BE2C (cell line): ENCODE results near the gene UBALD2.
"Not testable (repeated sequence)": the region's sequence is repeated elsewhere in the genome, so short reads cannot be mapped to it uniquely, and the experiment has no call there.

ENCODE experiments used
- DNase-seq: peaks from one replicate; pipeline ENCODE4 v3.0.0-alpha.2; 2020
- H3K27me3 ChIP-seq: fragments of 250-450 bp; sonication (Bioruptor Pico); 2 replicates; pipeline ENCODE4 v1.5.1; 2020; ENCODE audit warnings: mild to moderate bottlenecking
- H3K36me3 ChIP-seq: fragments of 250-450 bp; sonication (Bioruptor Pico); 2 replicates; pipeline ENCODE4 v1.5.1; 2020; ENCODE audit warnings: mild to moderate bottlenecking
- H3K4me1 ChIP-seq: fragments of 250-450 bp; sonication (Bioruptor Pico); 2 replicates; pipeline ENCODE4 v1.5.1; 2020
- H3K4me3 ChIP-seq: 2 replicates; pipeline ENCODE4 v1.5.1; 2011; ENCODE audit warnings: low read depth, low read length
- H3K9me3 ChIP-seq: fragments of 250-450 bp; sonication (Bioruptor Pico); 2 replicates; pipeline ENCODE4 v1.5.1; 2020
- CTCF ChIP-seq: IDR thresholded peaks from 2 replicates; pipeline ENCODE4 v1.5.1; 2012; ENCODE audit warnings: mild to moderate bottlenecking, low read depth, low read length

The UBALD2 gene

GRCh38 chr17:76243826-76244679, 21.1 kb upstream of the UBALD2 start:
- H3K9me3 ChIP-seq, result peaks cover 2% of the 10 kb centered on the region; the same call in 1 of the 2 replicates
- no peak overlapping the region for H3K4me3 ChIP-seq
- peaks cover 4% of the 10 kb centered on the region for H3K4me1 ChIP-seq
- no peak for TF ChIP-seq CTCF
- no peak for DNase-seq
- H3K36me3 ChIP-seq, result no peaks in the 10 kb centered on the region
- peaks cover 24% of the 10 kb centered on the region for H3K27me3 ChIP-seq

DNA sequence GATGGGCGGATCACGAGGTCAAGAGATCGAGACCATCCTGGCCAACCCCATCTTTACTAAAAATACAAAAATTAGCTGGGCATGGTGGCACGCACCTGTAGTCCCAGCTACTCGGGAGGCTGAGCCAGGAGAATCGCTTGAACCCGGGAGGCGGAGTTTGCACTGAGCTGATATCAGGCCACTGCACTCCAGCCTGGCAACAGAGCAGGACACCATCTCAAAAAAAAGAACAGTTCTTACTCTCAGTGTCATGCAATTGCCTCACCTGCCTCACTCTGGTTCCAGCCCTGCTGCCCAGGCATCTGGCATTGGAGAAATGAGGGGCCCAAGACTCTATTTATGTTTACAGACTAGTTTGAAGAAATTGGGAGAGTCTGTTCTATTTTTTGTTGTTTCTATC, 20.4 kb upstream of the UBALD2 start:
- not testable (repeated sequence) for H3K4me3 ChIP-seq, H3K4me1 ChIP-seq, H3K9me3 ChIP-seq, H3K36me3 ChIP-seq, DNase-seq
- peaks cover 22% of the 10 kb centered on the region for H3K27me3 ChIP-seq

GRCh38 chr17:76246080-76247066, 18.8 kb upstream of the UBALD2 start:
- H3K4me1 ChIP-seq, result no peaks in the 10 kb centered on the region
- no peaks in the 10 kb centered on the region for H3K9me3 ChIP-seq
- no peak for TF ChIP-seq CTCF
- no peak overlapping the region for H3K4me3 ChIP-seq
- no peaks in the 10 kb centered on the region for H3K36me3 ChIP-seq
- DNase-seq, result no peak
- peaks cover 10% of the 10 kb centered on the region for H3K27me3 ChIP-seq

DNA sequence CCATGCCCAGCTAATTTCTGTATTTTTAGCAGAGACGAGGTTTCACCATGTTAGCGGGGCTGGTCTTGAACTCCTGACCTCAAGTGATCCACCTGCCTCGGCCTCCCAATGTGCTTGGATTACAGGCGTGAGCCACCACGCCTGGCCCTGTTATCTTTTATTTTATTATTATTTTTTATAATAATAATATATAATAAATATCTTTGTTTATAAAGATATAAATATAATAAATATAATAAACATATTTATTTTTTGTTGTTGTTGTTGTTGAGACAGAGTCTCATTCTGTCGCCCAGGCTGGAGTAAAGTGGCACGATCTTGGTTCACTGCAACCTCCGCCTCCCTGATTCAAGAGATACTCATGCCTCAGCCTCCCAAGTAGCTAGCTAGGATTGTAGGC, 17.8 kb upstream of the UBALD2 start:
- DNase-seq, result no peak
- no peaks in the 10 kb centered on the region for H3K9me3 ChIP-seq
- no peak overlapping the region for H3K4me3 ChIP-seq
- H3K36me3 ChIP-seq, result no peaks in the 10 kb centered on the region
- no peaks in the 10 kb centered on the region for H3K4me1 ChIP-seq
- 0 out of 2 replicates have a peak, but pooled peaks cover under 1% of the 10 kb centered on the region for H3K27me3 ChIP-seq
- TF ChIP-seq CTCF, result no peak

DNA sequence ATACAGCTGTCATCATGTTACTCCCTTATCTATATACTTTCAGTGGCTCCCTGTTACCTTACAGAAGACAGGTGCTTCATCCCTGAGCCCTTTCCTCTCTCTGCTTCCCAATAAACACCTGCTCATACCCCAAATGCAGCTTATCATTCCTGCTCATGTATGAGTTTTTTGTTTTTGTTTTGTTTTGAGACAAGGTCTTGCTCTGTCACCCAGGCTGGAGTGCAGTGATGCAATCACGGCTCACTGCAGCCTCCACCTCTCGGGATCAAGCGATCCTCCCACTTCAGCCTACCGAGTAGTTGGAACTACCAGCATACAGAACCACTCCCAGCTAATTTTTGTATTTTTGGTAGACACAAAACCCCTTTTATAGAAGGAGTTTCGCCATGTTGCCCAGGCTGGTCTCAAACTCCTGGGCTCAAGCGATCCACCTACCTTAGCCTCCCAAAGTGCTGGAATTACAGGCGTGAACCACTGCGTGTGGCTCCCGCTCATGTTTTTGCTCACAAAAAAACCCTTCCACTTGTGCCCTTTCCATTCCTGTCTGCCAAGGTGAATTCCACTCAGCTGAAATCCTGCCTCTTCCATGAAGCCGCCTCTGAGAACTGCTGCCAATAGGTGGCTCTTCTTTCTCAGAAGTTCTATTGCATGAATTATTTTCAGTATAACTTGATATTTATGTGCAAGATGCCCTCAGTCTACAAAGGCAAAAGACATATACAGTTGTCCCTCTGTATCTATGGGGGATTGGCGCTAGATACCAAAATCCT, 16.9 kb upstream of the UBALD2 start:
- Histone ChIP-seq H3K9me3 (no peaks in the 10 kb centered on the region), H3K27me3 (no peaks in the 10 kb centered on the region), H3K4me3 (no peak overlapping the region), H3K4me1 (no peaks in the 10 kb centered on the region), H3K36me3 (no peaks in the 10 kb centered on the region)
- TF ChIP-seq CTCF, result peak; percentile 11; the same call in 1 of the 2 replicates
- no peak for DNase-seq

- no peaks in the 10 kb centered on the region for H3K4me1 ChIP-seq
Observed at GRCh38 chr17:76250141-76250540, 15.0 kb upstream of the UBALD2 start.

More at GRCh38 chr17:76250141-76250540, 15.0 kb upstream of the UBALD2 start:
- Histone ChIP-seq H3K36me3 (no peaks in the 10 kb centered on the region), H3K27me3 (no peaks in the 10 kb centered on the region), H3K9me3 (no peaks in the 10 kb centered on the region), H3K4me3 (no peak overlapping the region)
- no peak for TF ChIP-seq CTCF
- no peak for DNase-seq
